HG03139 (cell line): ENCODE measurements around the gene FN1.
"Not testable (repeated sequence)": the region's sequence is repeated elsewhere in the genome, so short reads cannot be mapped to it uniquely, and the experiment has no call there.

Source experiments
- ATAC-seq: cut with Tn5 transposase; IDR thresholded peaks from one replicate; pipeline ENCODE4 v1.9.1; 2021; ENCODE audit not compliant: unreplicated experiment

Gene FN1

GRCh38 chr2:215409331-215410127 lies 26.3 kb downstream of the FN1 start:
- ATAC-seq: no peak

DNA sequence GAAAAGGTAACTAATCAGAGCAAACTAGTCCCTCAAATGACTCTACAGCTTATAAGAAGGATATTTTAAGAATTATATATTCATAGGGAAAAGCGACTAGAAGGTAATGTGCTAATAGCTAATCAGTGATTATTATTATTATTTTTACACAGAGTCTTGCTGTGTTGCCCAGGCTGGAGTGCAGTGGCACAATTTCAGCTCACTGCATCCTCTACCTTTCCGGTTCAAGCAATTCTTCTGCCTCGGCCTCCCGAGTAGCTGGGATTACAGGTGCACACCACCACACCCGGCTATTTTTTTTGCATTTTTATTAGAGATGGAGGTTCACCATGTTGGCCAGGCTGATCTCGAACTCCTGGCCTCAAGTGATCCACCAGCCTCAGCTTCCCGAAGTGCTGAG lies 27.4 kb downstream of the FN1 start:
- not testable (repeated sequence) for ATAC-seq

GRCh38 chr2:215407590-215408264 lies 28.1 kb downstream of the FN1 start:
- ATAC-seq: no peak

DNA sequence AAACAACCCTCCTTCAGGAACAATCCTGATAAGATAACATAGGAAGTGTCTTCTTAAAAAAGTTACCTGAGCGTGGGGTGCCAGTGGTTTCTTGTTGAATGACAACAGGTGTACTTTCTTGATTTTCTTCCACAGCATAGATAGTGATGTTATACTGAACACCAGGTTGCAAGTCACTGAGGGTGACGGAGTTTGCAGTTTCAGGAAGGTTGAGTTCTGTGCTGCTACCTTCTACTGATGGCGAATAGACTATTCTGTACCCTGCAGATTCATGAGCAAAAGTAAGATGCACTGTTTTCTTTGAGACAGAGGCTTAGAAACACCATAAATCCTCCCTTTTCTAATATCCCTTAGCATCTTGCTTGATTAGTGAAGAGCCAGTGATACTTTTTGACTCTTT lies 28.8 kb downstream of the FN1 start:
- ATAC-seq: no peak

- ATAC-seq: no peak
These were observed 29.9 kb downstream of the FN1 start for GRCh38 chr2:215405722-215406581.

- no peak for ATAC-seq
These were observed 31.4 kb downstream of the FN1 start for GRCh38 chr2:215404348-215405012.

- no peak for ATAC-seq
These were observed 32.2 kb downstream of the FN1 start for GRCh38 chr2:215403441-215404347.

DNA sequence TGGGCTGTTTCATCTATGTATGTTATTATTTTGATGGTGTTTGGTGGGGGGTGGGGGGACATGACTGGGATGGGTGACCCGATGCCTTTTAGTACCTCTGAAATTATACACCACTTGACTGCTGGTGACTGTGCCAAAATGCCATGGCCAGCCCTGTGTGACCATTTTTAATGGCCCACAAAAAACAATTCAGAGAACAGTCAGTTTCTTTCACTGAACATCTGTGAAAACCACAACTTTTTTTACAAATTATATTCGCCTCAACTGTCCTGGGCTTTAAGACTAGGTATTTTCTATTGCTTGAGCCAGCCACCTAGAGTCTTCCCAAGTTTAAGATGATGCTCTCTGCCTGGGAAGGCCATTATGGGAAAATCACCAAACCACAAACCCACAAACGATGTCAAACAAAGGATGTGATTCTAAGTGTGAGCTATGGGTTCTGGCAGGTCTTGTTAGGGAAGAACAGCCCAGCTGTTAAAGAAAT lies 33.9 kb downstream of the FN1 start:
- ATAC-seq: no peak

DNA sequence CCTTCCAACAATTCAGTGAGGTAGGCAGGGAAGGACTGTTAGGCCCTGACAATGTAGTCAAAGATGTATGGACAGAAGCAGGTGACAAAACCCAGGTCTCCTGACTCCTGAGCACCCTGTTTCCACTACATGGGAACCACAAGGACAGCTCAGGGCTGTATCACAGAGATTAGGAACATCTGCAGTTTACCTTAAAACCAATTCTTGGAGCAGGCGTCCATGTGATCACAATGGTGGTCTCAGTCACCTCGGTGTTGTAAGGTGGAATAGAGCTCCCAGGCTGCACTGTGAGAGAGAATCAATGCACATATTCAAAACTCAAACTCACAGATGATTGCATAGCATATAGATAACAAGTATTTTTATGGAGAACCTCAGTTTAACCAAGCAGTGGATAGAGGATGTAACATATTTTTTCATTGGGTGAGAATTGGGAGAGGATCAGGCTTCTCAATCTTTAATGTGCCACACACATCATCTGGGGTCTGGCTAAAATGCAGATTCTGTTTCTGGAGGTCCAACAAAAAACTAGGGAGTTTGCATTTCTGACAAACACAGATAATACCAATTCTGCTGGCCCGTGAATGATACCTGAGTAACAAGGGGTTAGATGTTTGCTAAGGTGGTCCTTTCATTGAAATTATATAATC lies 36.7 kb downstream of the FN1 start:
- ATAC-seq: no peak

- no peak for ATAC-seq
These were observed 38.1 kb downstream of the FN1 start for GRCh38 chr2:215397632-215398341.

DNA sequence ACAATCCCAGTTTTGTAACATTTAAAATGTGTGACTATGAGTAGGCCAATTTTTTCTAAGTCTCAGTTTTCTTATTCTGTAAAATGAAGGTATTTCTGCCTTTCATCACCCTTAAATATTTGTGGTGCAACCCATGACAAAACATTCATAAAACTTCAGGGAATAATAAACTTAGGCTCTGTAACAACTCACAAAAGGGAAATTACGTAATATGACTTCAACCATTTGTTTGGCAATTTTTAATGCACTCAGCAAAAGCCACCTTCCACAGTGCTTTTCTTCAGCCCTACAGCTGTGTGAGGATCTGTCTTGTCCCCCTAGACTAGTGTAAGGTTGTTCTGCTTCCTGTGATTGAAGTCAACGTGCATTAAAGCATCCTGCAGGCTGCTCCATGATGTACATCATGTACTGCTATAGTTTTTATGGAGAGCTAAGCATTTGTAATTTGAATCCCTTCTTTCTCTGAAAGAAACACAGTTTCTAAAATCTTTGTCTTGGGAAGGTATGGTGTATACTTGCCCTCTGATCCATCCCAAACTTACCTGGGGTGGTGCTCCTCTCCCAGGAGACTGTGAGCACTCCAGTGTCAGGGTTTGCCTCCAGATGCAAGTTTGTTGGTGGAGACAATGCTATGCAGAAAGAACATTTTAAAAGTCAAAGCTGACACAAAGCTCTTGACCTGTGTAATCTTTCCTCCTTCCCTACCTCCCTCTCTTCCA lies 39.1 kb downstream of the FN1 start:
- no peak for ATAC-seq

DNA sequence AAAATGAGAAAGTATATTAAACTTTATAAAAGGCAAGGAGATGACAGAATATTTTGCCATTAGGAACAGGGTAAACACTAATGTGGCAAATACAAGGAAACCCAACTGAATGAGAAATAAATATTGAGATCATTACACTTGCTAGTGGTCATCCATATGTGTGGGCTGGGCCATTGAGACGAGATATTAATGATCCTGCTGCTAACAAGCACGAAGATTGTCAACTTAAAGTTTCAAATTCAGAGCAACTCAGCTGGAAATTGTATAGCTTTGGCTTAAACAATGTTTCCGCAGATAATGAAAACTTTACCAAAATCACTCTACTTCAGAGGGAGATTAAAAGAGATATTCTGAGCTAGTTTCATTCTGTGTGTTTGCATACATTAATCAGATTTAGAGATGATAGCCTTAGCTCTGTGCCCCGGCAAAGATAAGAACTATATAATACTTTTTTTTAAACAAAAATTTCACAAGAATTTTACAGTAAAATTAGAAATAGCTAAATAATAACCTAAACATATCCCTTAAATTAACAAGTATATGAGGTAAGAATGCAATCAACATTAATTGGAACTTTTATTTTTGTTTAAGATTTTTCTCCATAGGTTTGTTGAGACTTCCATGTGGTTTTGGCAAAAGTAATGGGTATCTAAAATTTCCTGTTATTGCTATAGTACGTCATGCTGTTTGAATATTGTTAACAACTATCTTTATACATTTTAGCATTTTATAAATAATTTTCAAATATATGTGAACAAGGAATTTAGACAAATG lies 40.0 kb downstream of the FN1 start:
- ATAC-seq: no peak

DNA sequence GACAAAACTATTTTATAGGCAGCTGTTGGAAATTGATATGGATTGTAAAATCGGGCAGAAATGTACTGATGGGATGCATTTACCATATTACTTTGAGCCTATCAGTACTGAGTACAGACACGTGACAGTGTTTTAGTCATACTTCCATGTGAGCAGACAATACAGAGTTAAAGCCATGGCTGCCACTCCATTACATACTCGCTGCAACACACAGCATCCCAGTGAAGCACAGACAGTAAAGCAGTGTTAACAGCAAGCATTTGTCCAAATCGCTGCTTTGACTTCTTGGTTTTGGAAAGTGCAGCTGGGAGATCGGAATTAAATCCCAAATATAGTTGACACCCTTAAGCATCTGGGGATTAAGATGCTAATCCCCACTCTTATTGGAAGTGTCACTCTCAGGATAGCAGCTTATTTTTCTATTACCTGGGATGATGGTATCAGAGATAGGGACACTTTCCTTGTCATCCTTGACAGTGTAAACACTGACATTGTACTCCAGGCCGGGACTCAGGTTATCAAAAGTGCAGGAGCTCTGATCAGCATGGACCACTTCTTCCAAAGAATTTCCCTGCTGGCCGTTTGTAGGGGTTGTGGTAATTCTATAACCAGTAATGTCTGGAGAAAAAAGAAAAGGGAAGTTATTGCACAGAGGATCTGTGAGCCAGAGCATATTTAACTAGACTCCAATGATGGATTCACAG lies 41.6 kb downstream of the FN1 start:
- no peak for ATAC-seq

DNA sequence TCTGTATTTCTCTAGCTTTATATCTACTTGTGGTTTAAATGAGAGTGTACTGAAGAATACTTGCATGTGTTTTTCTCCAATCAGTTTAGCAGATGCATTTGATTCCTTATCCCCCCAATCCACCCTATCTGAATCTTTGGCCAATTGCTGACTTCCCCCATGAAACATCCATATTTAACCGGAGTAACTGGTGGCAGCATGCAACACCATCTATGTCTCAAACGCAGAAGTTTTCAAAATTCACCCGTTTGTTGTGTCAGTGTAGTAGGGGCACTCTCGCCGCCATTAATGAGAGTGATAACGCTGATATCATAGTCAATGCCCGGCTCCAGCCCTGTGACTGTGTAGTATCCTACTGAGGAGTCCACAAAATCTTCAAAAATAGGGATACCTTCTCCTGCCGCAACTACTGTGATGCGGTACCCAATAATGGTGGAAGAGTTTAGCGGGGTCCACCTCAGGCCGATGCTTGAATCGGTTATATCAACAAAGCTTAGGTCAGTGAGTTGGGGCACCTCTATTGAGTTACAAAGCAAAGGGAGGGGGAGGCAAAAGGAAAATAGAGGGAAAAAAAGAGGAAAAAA lies 43.1 kb downstream of the FN1 start:
- ATAC-seq: no peak

DNA sequence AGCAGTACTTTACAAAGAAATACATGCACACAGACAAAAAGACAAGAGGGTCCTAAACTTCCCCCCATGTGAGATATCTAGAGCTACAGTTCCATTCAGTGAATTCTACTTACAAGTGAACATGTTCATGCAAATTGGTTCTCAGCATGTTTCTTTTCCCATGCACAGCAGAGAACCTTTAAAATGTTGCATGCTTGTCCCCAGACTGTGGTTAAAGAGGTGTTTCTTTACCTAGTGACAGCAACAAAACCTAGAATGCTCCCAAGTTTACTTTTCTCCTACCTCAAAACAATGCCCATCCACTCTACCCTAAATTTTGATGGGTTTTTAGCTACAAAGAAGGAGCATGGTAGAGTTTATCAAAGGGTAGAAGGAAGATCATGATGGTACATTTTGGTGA lies 43.7 kb downstream of the FN1 start:
- no peak for ATAC-seq

DNA sequence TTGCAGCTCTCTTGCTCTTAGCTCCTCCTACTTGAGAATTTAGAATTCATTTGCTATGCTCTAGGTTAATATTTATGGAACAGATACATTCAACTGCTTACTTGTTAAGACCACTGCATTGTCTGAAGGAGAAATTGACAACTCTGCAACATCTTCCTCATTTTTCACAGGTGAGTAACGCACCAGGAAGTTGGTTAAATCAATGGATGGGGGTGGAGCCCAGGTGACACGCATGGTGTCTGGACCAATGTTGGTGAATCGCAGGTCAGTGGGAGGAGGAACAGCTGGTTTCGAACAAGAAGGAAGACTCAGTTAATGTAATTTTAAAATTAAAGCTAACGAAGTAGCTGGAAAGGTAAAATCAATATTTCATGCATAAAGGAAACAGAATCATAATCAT lies 44.3 kb downstream of the FN1 start:
- no peak for ATAC-seq

DNA sequence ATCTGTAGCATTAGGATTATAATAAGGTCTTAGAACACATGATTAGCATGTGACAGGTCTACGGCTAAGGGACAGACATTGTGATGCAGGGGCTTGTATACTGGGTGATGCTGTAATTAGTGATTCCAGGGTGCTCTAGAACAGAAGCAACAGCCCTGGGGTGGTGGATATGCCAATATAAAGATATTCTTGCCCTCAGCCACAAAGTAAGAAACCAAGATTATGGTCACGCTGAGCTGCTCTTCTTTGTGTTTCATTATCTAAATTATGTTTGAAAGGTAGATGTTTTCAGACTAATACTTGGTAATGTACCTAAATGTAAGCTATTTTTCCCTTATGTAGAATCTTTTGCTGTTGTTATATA lies 45.3 kb downstream of the FN1 start:
- no peak for ATAC-seq
